Keratinocyte (primary cell): Measurements from ENCODE around the gene ANKK1. TPM values are rescaled to one million over a fixed set of nuclear protein-coding genes. Genes with fewer than 3 reads are reported as not detected.
A peak's percentile ranks its signal among the peaks of the same experiment; 100 is the strongest.

Experiments used
- DNase-seq: peaks from one replicate; pipeline ENCODE4 v3.0.0-alpha.2; 2011; ENCODE audit warnings: low read depth, missing footprints, low spot score
- FAIRE-seq: peaks from 2 replicates; lab custom pipeline; 2011; peaks lifted over from hg19 to GRCh38; lab: Jason Lieb, UNC
- H2AFZ ChIP-seq: 2 replicates; pipeline ENCODE4 v1.6.0; 2012; ENCODE audit warnings: low read length, control low read depth, inconsistent platforms; ENCODE audit not compliant: control insufficient read depth
- H3K27ac ChIP-seq: 2 replicates; pipeline ENCODE4 v1.5.1; 2011; ENCODE audit warnings: low read length; ENCODE audit not compliant: control insufficient read depth, insufficient read depth
- H3K27me3 ChIP-seq: 3 replicates; pipeline ENCODE4 v1.6.0; 2011; ENCODE audit warnings: low read length; ENCODE audit not compliant: control insufficient read depth, insufficient read depth; ENCODE audit errors: extremely low read depth
- H3K36me3 ChIP-seq, 2 experiments: 2 replicates in 1 of 2; 3 replicates in 1 of 2; pipeline ENCODE4 v1.5.1; 2011; ENCODE audit warnings: low read length in 2 of 2, mild to moderate bottlenecking in 1 of 2; ENCODE audit not compliant: control insufficient read depth in 2 of 2, insufficient read depth in 2 of 2; ENCODE audit errors: extremely low read depth in 1 of 2
- H3K4me1 ChIP-seq: 3 replicates; pipeline ENCODE4 v1.5.1; 2011; ENCODE audit warnings: low read length; ENCODE audit not compliant: control insufficient read depth, insufficient read depth; ENCODE audit errors: extremely low read depth
- H3K4me2 ChIP-seq: 3 replicates; pipeline ENCODE4 v1.6.0; 2011; ENCODE audit warnings: low read depth, low read length; ENCODE audit not compliant: control insufficient read depth, insufficient read depth; ENCODE audit errors: extremely low read depth
- H3K4me3 ChIP-seq, 3 experiments: fragments of 200-600 bp in 1 of 3; sonication (generic) in 1 of 3; 2 replicates in 2 of 3; 3 replicates in 1 of 3; pipeline ENCODE4 v1.5.1; 2011 to 2016; ENCODE audit warnings: low read length in 3 of 3, mild to moderate bottlenecking in 3 of 3, control low read depth in 2 of 3, inconsistent platforms in 1 of 3, low read depth in 1 of 3, mixed read lengths in 1 of 3, mixed run types in 1 of 3, moderate library complexity in 1 of 3; ENCODE audit not compliant: control insufficient read depth in 2 of 3, insufficient read depth in 2 of 3; ENCODE audit errors: extremely low read depth in 1 of 3
- H3K79me2 ChIP-seq: 2 replicates; pipeline ENCODE4 v1.6.0; 2012; ENCODE audit warnings: low read length; ENCODE audit not compliant: control insufficient read depth, insufficient read depth
- H3K9ac ChIP-seq: 3 replicates; pipeline ENCODE4 v1.6.0; 2011; ENCODE audit warnings: low read length; ENCODE audit not compliant: control insufficient read depth, insufficient read depth; ENCODE audit errors: extremely low read depth
- H3K9me1 ChIP-seq: 3 replicates; pipeline ENCODE4 v1.6.0; 2011; ENCODE audit warnings: low read length; ENCODE audit not compliant: control insufficient read depth, insufficient read depth; ENCODE audit errors: extremely low read depth
- H3K9me3 ChIP-seq: 2 replicates; pipeline ENCODE4 v1.5.1; 2012; ENCODE audit warnings: low read depth, low read length; ENCODE audit not compliant: control insufficient read depth
- H4K20me1 ChIP-seq: 3 replicates; pipeline ENCODE4 v1.6.0; 2011; ENCODE audit warnings: low read length; ENCODE audit not compliant: control insufficient read depth, insufficient read depth; ENCODE audit errors: extremely low read depth
- EZH2 ChIP-seq: IDR thresholded peaks from one replicate; pipeline ENCODE4 v1.6.1; 2012; ENCODE audit warnings: inconsistent platforms, mild to moderate bottlenecking, low read length, moderate library complexity
- dilution Hi-C: fragments of 300-500 bp; cut with MboI; formaldehyde crosslinking; loops from one replicate; pipeline ENCODE4 v1.7.0; 2020; ENCODE audit warnings: low sequenced_read_pairs; ENCODE audit not compliant: extremely low pct_ligation_motif_present
- polyA minus RNA-seq, 3 experiments: library from RNA; depleted of rRNA, polyadenylated mRNA; stranded (reverse); fragments of >200 nt; gene quantifications; 1 replicate in 1 of 3; 2 replicates in 1 of 3; 3 replicates in 1 of 3; pipeline ENCODE4 v1.2.3, GENCODE V29; 2011
- polyA plus RNA-seq, 5 experiments: library from polyadenylated mRNA; depleted of rRNA in 3 of 5; stranded (reverse) in 3 of 5; stranded (forward) in 1 of 5; unstranded in 1 of 5; fragments of >200 nt; gene quantifications; 1 replicate in 1 of 5; 2 replicates in 3 of 5; 3 replicates in 1 of 5; pipeline versions ENCODE4 v1.2.1 to v1.2.3, GENCODE V29; 2011 to 2012; ENCODE audit warnings: missing spikeins in 2 of 5, low read depth in 1 of 5, low replicate concordance in 1 of 5
- TF ChIP-seq, protein P1 (sequence below), 3 experiments: IDR thresholded peaks in 1 of 3; conservative IDR thresholded peaks in 1 of 3; optimal IDR thresholded peaks in 1 of 3; 2 replicates in 2 of 3; 3 replicates in 1 of 3; pipeline versions ENCODE3 to v1.5.1; 2011; ENCODE audit warnings: low read length in 3 of 3, mild to moderate bottlenecking in 3 of 3, moderate library complexity in 2 of 3, control low read depth in 1 of 3, inconsistent platforms in 1 of 3; ENCODE audit not compliant: insufficient read depth in 2 of 3; ENCODE audit errors: extremely low read depth in 1 of 3

The ANKK1 gene
- 0.85 to 1.8 TPM (median 0.92 TPM) in 3 replicates for polyA plus RNA-seq
- 0.17 TPM for polyA plus RNA-seq (2011; ENCODE audit: low read depth)
- polyA plus RNA-seq (2011; cell fraction: cytosol; rRNA removed): 0.45 and 0.83 TPM in 2 replicates
- polyA plus RNA-seq (2011; cell fraction: nucleus; rRNA removed): 3.0 and 3.1 TPM in 2 replicates
- 0.89 and 1.0 TPM in 2 replicates for polyA plus RNA-seq (2012; ENCODE audit: low replicate concordance)
- 1.1 to 1.8 TPM (median 1.4 TPM) in 3 replicates for polyA minus RNA-seq
- 1.2 TPM for polyA minus RNA-seq (2011; cell fraction: cytosol; rRNA and poly(A)+ RNA removed)
- 1.6 and 2.0 TPM in 2 replicates for polyA minus RNA-seq (2011; cell fraction: nucleus; rRNA and poly(A)+ RNA removed)

DNA sequence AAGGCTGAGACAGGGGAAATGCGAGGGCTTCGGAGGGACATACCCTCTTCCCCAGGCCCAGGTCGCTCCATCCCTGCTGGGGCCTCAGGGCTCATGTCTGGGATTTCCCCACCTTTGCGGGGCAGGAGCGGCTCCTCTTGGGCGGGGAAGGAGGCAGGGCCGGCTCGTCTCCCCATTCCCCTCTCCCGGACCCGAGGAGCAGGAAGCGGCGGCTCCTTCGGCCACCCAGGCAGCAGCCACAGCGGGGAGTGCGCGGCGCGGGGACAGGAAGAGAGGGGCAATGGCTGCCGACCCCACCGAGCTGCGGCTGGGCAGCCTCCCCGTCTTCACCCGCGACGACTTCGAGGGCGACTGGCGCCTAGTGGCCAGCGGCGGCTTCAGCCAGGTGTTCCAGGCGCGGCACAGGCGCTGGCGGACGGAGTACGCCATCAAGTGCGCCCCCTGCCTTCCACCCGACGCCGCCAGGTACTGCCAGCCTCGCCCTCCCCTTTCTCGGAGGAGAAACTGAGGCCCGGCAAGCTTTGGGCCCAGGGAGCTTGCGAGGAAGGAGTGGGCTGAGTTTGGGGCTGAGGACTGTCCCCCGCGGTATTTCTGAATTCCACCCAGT lies at the start of gene ANKK1:
ANKK1 (plus strand) TSS at position 175 of the 607 bp plus-strand sequence; CDS start at position 281, 106 bp downstream.
- no peaks in the 10 kb centered on the region for H3K79me2 ChIP-seq
- H3K36me3 ChIP-seq: no peaks in the 10 kb centered on the region
- peak within 1 kb of the TSS; percentile 29 for H3K4me2 ChIP-seq
- peak within 1 kb of the TSS; percentile 50 for H3K27ac ChIP-seq
- H4K20me1 ChIP-seq: no peaks in the 10 kb centered on the region
- dilution Hi-C loops: no loop called here
- FAIRE-seq (no peak), DNase-seq (no peak)
- H2AFZ ChIP-seq: peak within 1 kb of the TSS; percentile 81
- H3K4me1 ChIP-seq: peaks cover 34% of the 10 kb centered on the region
- peak within 1 kb of the TSS; percentile 16 to 48 (median 30) for H3K4me3 ChIP-seq
- no peak for TF ChIP-seq EZH2
- TF ChIP-seq, protein P1, sequence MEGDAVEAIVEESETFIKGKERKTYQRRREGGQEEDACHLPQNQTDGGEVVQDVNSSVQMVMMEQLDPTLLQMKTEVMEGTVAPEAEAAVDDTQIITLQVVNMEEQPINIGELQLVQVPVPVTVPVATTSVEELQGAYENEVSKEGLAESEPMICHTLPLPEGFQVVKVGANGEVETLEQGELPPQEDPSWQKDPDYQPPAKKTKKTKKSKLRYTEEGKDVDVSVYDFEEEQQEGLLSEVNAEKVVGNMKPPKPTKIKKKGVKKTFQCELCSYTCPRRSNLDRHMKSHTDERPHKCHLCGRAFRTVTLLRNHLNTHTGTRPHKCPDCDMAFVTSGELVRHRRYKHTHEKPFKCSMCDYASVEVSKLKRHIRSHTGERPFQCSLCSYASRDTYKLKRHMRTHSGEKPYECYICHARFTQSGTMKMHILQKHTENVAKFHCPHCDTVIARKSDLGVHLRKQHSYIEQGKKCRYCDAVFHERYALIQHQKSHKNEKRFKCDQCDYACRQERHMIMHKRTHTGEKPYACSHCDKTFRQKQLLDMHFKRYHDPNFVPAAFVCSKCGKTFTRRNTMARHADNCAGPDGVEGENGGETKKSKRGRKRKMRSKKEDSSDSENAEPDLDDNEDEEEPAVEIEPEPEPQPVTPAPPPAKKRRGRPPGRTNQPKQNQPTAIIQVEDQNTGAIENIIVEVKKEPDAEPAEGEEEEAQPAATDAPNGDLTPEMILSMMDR (optimal IDR thresholded peaks at IDR 0.05 in 1 of 3, IDR thresholded peaks at IDR 0.05 in 1 of 3, conservative IDR thresholded peaks at IDR 0.05 in 1 of 3; ENCODE audit: extremely low read depth in 1 of 3, insufficient read depth in 2 of 3, low read length in 3 of 3): peak; percentile 40 to 84 (median 81)
- no peaks in the 10 kb centered on the region for H3K27me3 ChIP-seq
- H3K9ac ChIP-seq: peak within 1 kb of the TSS; percentile 68
- H3K9me3 ChIP-seq: no peaks in the 10 kb centered on the region
- no peaks in the 10 kb centered on the region for H3K9me1 ChIP-seq

- dilution Hi-C loops: no loop called here
- Histone ChIP-seq H2AFZ (no peak overlapping the region), H3K9me1 (no peaks in the 10 kb centered on the region), H3K27me3 (no peaks in the 10 kb centered on the region), H3K9ac (no peak overlapping the region), H4K20me1 (no peaks in the 10 kb centered on the region), H3K27ac (no peak overlapping the region), H3K4me2 (no peak overlapping the region), H3K4me3 (no peak overlapping the region), H3K36me3 (peaks cover 9 to 27% of the 10 kb centered on the region in 2 experiments), H3K4me1 (no peaks in the 10 kb centered on the region), H3K79me2 (no peaks in the 10 kb centered on the region), H3K9me3 (no peaks in the 10 kb centered on the region)
- no peak for DNase-seq
- no peak for TF ChIP-seq EZH2
- TF ChIP-seq, protein P1 (optimal IDR thresholded peaks at IDR 0.05 in 1 of 3, IDR thresholded peaks at IDR 0.05 in 1 of 3, conservative IDR thresholded peaks at IDR 0.05 in 1 of 3; ENCODE audit: extremely low read depth in 1 of 3, insufficient read depth in 2 of 3, low read length in 3 of 3): peak in 1 of 3 experiments; percentile 18
- FAIRE-seq: no peak
These were observed 48.8 kb upstream of the ANKK1 start for GRCh38 chr11:113338730-113339129.
